GM12865 (cell line): ENCODE data around the gene FNDC1.
A peak's percentile ranks its signal among the peaks of the same experiment; 100 is the strongest.

ENCODE experiments used
- DNase-seq: peaks from one replicate; pipeline ENCODE4 v3.0.0; 2010; ENCODE audit warnings: low read depth
- H3K4me3 ChIP-seq: 2 replicates; pipeline ENCODE4 v1.5.1; 2011; ENCODE audit warnings: mild to moderate bottlenecking, low read depth, low read length, control low read depth
- TF ChIP-seq, protein P1 (sequence below): IDR thresholded peaks from 2 replicates; pipeline ENCODE4 v1.5.1; 2011; ENCODE audit warnings: low read length, control low read depth, low read depth, inconsistent platforms; ENCODE audit not compliant: insufficient read depth; ENCODE audit errors: missing control alignments

The FNDC1 gene

DNA sequence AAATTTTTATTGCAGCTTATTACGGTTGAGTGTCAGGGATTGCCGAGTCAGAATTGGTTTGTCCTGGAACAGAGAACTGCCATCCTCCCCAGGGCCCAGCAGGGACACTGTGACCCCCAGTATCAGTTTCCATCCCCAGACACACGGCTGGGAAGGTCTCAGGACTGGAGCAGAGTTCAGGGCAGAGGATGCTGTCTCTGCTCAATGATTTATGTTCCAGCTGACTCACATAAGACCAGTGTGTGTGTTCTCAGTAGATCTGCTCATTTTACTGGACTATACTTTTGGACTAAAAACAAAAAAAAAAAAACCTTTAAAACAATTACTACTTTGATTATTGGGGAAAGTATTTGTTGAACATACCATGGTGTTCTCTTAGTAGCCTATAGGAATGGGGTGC lies 44.2 kb downstream of the FNDC1 start:
- no peak for DNase-seq
- no peak overlapping the region for H3K4me3 ChIP-seq
- TF ChIP-seq, protein P1, sequence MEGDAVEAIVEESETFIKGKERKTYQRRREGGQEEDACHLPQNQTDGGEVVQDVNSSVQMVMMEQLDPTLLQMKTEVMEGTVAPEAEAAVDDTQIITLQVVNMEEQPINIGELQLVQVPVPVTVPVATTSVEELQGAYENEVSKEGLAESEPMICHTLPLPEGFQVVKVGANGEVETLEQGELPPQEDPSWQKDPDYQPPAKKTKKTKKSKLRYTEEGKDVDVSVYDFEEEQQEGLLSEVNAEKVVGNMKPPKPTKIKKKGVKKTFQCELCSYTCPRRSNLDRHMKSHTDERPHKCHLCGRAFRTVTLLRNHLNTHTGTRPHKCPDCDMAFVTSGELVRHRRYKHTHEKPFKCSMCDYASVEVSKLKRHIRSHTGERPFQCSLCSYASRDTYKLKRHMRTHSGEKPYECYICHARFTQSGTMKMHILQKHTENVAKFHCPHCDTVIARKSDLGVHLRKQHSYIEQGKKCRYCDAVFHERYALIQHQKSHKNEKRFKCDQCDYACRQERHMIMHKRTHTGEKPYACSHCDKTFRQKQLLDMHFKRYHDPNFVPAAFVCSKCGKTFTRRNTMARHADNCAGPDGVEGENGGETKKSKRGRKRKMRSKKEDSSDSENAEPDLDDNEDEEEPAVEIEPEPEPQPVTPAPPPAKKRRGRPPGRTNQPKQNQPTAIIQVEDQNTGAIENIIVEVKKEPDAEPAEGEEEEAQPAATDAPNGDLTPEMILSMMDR = no peak

DNA sequence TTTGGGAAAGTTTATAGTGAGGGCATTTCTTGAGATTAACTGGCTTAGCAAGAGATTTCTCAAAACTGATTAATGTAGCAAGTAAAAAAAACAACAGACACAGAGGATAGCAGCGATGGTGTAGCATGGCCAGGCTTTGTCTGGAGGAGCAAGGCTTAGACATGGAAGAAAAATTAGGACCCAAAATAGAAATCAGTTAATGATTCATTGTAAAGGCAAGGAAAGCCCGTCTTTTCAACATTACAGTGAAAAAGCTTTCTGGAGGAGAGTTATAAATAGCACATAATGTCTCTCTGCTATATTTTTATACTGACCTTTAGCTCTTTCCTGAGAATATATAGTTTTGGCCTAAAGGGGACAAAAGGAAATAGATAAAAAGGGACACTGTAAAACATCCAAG lies 45.1 kb downstream of the FNDC1 start:
- TF ChIP-seq, protein P1 = no peak
- H3K4me3 ChIP-seq = no peak overlapping the region
- DNase-seq = no peak

GRCh38 chr6:159217595-159218275 lies 48.5 kb downstream of the FNDC1 start:
- DNase-seq = peak; percentile 56
- TF ChIP-seq, protein P1 = peak; percentile 49
- H3K4me3 ChIP-seq = no peak overlapping the region

- TF ChIP-seq, protein P1 = no peak
- no peak overlapping the region for H3K4me3 ChIP-seq
These were observed 50.9 kb downstream of the FNDC1 start for GRCh38 chr6:159220093-159220492.

GRCh38 chr6:159221486-159222170 lies 52.4 kb downstream of the FNDC1 start:
- no peak for DNase-seq
- TF ChIP-seq, protein P1 = no peak
- H3K4me3 ChIP-seq = no peak overlapping the region

More at GRCh38 chr6:159220093-159220492, 50.9 kb downstream of the FNDC1 start:
- DNase-seq = no peak

- H3K4me3 ChIP-seq = no peak overlapping the region
- TF ChIP-seq, protein P1 = no peak
- no peak for DNase-seq
These were observed 55.3 kb downstream of the FNDC1 start for GRCh38 chr6:159224452-159224851.
